Measurements from ENCODE around the gene SPIC. TPM values are rescaled to one million over a fixed set of nuclear protein-coding genes. Genes with fewer than 3 reads are reported as not detected.

The SPIC gene
- polyA plus RNA-seq (not detected in 3 replicates), polyA minus RNA-seq (not detected in 3 replicates)
- not detected for polyA plus RNA-seq (2011; ENCODE audit: low read depth)
- polyA plus RNA-seq (2011; cell fraction: cytosol; rRNA removed), result not detected in 2 replicates
- polyA plus RNA-seq (2011; cell fraction: nucleus; rRNA removed), result not detected in 2 replicates
- not detected in 2 replicates for polyA plus RNA-seq (2012; ENCODE audit: low replicate concordance)
- not detected for polyA minus RNA-seq (2011; cell fraction: cytosol; rRNA and poly(A)+ RNA removed)
- not detected in 2 replicates for polyA minus RNA-seq (2011; cell fraction: nucleus; rRNA and poly(A)+ RNA removed)

GRCh38 chr12:101474711-101475386 is at the start of gene SPIC:
SPIC (plus strand) TSS chr12:101475336; CDS start chr12:101476905, 1,569 bp downstream.
- Histone ChIP-seq H4K20me1 (ENCODE audit: control insufficient read depth, extremely low read depth, insufficient read depth, low read length) (no peaks in the 10 kb centered on the region), H3K79me2 (ENCODE audit: control insufficient read depth, insufficient read depth, low read length) (no peaks in the 10 kb centered on the region), H3K27ac (ENCODE audit: control insufficient read depth, insufficient read depth, low read length) (no peak within 1 kb of the TSS), H3K9me3 (ENCODE audit: control insufficient read depth, low read depth, low read length) (no peaks in the 10 kb centered on the region), H2AFZ (ENCODE audit: control insufficient read depth, low read length) (no peak within 1 kb of the TSS), H3K9me1 (ENCODE audit: control insufficient read depth, extremely low read depth, insufficient read depth, low read length) (no peaks in the 10 kb centered on the region), H3K9ac (ENCODE audit: control insufficient read depth, extremely low read depth, insufficient read depth, low read length) (no peak within 1 kb of the TSS), H3K27me3 (ENCODE audit: control insufficient read depth, extremely low read depth, insufficient read depth, low read length) (no peaks in the 10 kb centered on the region), H3K4me3 (ENCODE audit: control insufficient read depth in 2 of 3, extremely low read depth in 1 of 3, insufficient read depth in 2 of 3, low read depth in 1 of 3, low read length in 3 of 3) (no peak within 1 kb of the TSS), H3K4me1 (ENCODE audit: control insufficient read depth, extremely low read depth, insufficient read depth, low read length) (no peaks in the 10 kb centered on the region), H3K36me3 (ENCODE audit: control insufficient read depth in 2 of 2, extremely low read depth in 1 of 2, insufficient read depth in 2 of 2, low read length in 2 of 2) (no peaks in the 10 kb centered on the region), H3K4me2 (ENCODE audit: control insufficient read depth, extremely low read depth, insufficient read depth, low read depth, low read length) (no peak within 1 kb of the TSS)
- no peak for DNase-seq (ENCODE audit: low read depth, low spot score)
- no peak for FAIRE-seq
- dilution Hi-C loops (cut with MboI; ENCODE audit: extremely low pct_ligation_motif_present, low sequenced_read_pairs), result no loop called here
- TF ChIP-seq CTCF (optimal IDR thresholded peaks at IDR 0.05 in 1 of 3, IDR thresholded peaks at IDR 0.05 in 1 of 3, conservative IDR thresholded peaks at IDR 0.05 in 1 of 3; ENCODE audit: extremely low read depth in 1 of 3, insufficient read depth in 2 of 3, low read length in 3 of 3) (no peak), EZH2 (IDR thresholded peaks at IDR 0.05; ENCODE audit: low read length) (no peak)

DNA sequence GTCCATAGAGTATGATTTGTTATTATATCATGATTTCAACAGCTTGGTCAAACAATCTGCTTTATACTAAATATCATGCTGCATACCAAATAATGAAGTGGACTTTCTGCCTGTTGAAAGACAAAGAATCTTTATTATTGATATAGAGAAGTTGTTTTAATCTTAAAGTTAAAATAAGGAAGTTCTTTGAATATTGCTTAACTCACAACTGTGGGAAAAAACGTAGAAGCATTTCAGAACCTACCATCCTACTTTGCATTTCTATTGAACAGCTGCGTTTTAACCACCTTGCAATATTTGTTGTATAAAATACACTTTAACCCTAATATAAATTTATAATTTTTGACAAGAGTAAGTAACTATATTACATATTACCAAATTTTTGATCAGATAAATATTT is 44.7 kb upstream of the SPIC start:
- Histone ChIP-seq H3K9me1 (ENCODE audit: control insufficient read depth, extremely low read depth, insufficient read depth, low read length) (no peaks in the 10 kb centered on the region), H3K9me3 (ENCODE audit: control insufficient read depth, low read depth, low read length) (no peaks in the 10 kb centered on the region), H3K27me3 (ENCODE audit: control insufficient read depth, extremely low read depth, insufficient read depth, low read length) (no peaks in the 10 kb centered on the region), H4K20me1 (ENCODE audit: control insufficient read depth, extremely low read depth, insufficient read depth, low read length) (no peaks in the 10 kb centered on the region), H3K79me2 (ENCODE audit: control insufficient read depth, insufficient read depth, low read length) (no peaks in the 10 kb centered on the region), H3K27ac (ENCODE audit: control insufficient read depth, insufficient read depth, low read length) (no peak overlapping the region), H3K4me1 (ENCODE audit: control insufficient read depth, extremely low read depth, insufficient read depth, low read length) (no peaks in the 10 kb centered on the region), H3K4me3 (ENCODE audit: control insufficient read depth in 2 of 3, extremely low read depth in 1 of 3, insufficient read depth in 2 of 3, low read depth in 1 of 3, low read length in 3 of 3) (no peak overlapping the region), H3K4me2 (ENCODE audit: control insufficient read depth, extremely low read depth, insufficient read depth, low read depth, low read length) (no peak overlapping the region), H3K9ac (ENCODE audit: control insufficient read depth, extremely low read depth, insufficient read depth, low read length) (no peak overlapping the region), H3K36me3 (ENCODE audit: control insufficient read depth in 2 of 2, extremely low read depth in 1 of 2, insufficient read depth in 2 of 2, low read length in 2 of 2) (no peaks in the 10 kb centered on the region), H2AFZ (ENCODE audit: control insufficient read depth, low read length) (no peak overlapping the region)
- no peak for TF ChIP-seq EZH2 (IDR thresholded peaks at IDR 0.05; ENCODE audit: low read length)
- no peak for TF ChIP-seq CTCF (optimal IDR thresholded peaks at IDR 0.05 in 1 of 3, IDR thresholded peaks at IDR 0.05 in 1 of 3, conservative IDR thresholded peaks at IDR 0.05 in 1 of 3; ENCODE audit: extremely low read depth in 1 of 3, insufficient read depth in 2 of 3, low read length in 3 of 3)
- no peak for FAIRE-seq
- DNase-seq (ENCODE audit: low read depth, low spot score), result no peak
- dilution Hi-C loops (cut with MboI; ENCODE audit: extremely low pct_ligation_motif_present, low sequenced_read_pairs), result no loop called here
